Stomach (tissue), 9 donors: ENCODE measurements around the gene KRTAP9-7. TPM values are rescaled to one million over a fixed set of nuclear protein-coding genes. Genes with fewer than 3 reads are reported as not detected.
A peak's percentile ranks its signal among the peaks of the same experiment; 100 is the strongest.

ENCODE experiments used
- DNase-seq, 2 donors: peaks; one replicate each; pipeline versions ENCODE4 v3.0.0 to v3.0.0-alpha.2; 2013 to 2019
- H3K27ac ChIP-seq, 5 donors: fragments of 200-600 bp in 4 of 5; sonication (generic) in 4 of 5; one replicate each; pipeline ENCODE4 v1.5.1; 2013 to 2019; ENCODE audit warnings: mild to moderate bottlenecking in 1 of 5, moderate library complexity in 1 of 5
- H3K27me3 ChIP-seq, 3 donors: fragments of 200-600 bp; sonication (generic); one replicate each; pipeline ENCODE4 v1.5.1; 2017 to 2019; ENCODE audit warnings: mixed run types in 1 of 3
- H3K36me3 ChIP-seq, 4 donors: fragments of 200-600 bp; sonication (generic); 1 replicate in 3 of 4; 2 replicates in 1 of 4; pipeline ENCODE4 v1.5.1; 2016 to 2019
- H3K4me1 ChIP-seq, 4 donors: fragments of 200-600 bp; sonication (generic); one replicate each; pipeline ENCODE4 v1.5.1; 2016 to 2019
- H3K4me3 ChIP-seq, 4 donors: fragments of 200-600 bp; sonication (generic) in 3 of 4; one replicate each; pipeline ENCODE4 v1.5.1; 2016 to 2019; ENCODE audit warnings: mild to moderate bottlenecking in 1 of 4
- H3K9me3 ChIP-seq, 4 donors: fragments of 200-600 bp; sonication (generic); one replicate each; pipeline ENCODE4 v1.5.1; 2016 to 2019
- EP300 ChIP-seq: sonication (generic); formaldehyde crosslinking; IDR thresholded peaks from one replicate; pipeline ENCODE4 v1.6.1; 2017; ENCODE audit warnings: antibody characterized with exemption
- POLR2A ChIP-seq, 4 donors: fragments of 450-650 bp; IDR thresholded peaks; one replicate each; pipeline ENCODE4 v1.6.1; 2016; ENCODE audit warnings: antibody characterized with exemption in 4 of 4, control low read depth in 2 of 4, mild to moderate bottlenecking in 1 of 4, moderate library complexity in 1 of 4
- POLR2AphosphoS5 ChIP-seq, 3 donors: sonication (generic); formaldehyde crosslinking; IDR thresholded peaks; one replicate each; pipeline ENCODE4 v1.6.1; 2016; ENCODE audit warnings: antibody characterized with exemption in 3 of 3
- WGBS, 5 donors: extraction: QIAGEN DNeasy Blood & Tissue Kit in 3 of 5; methylation state at CpG; one replicate each; pipeline versions ENCODE4 v1.1.5 to v1.1.7; 2013 to 2018; 5-methylcytosine and 5-hydroxymethylcytosine counted together
- intact Hi-C: fragments of 100-400 bp; cut with DNase I; formaldehyde crosslinking; loops from one replicate; pipeline ENCODE4 v1.15.1; 2023; ENCODE audit warnings: low total_unique reads
- polyA plus RNA-seq, 3 donors: library from polyadenylated mRNA; stranded (reverse); fragments of 200-250 nt; gene quantifications; one replicate each; pipeline ENCODE4 v1.2.3, GENCODE V29; 2013
- total RNA-seq, 5 donors: library from RNA; depleted of rRNA; stranded (reverse); fragments of >200 nt; gene quantifications; one replicate each; pipeline versions ENCODE4 v1.1.0 to v1.2.3, GENCODE V29; 2014 to 2016
- TF ChIP-seq, protein P1 (sequence below), 7 experiments: fragments of 450-650 bp in 4 of 7; fragments of 200-600 bp in 3 of 7; sonication (generic) in 3 of 7; IDR thresholded peaks; one replicate each; pipeline ENCODE4 v1.5.1; 2016 to 2019; ENCODE audit warnings: antibody characterized with exemption in 7 of 7, control low read depth in 2 of 7, mild to moderate bottlenecking in 1 of 7
- donor health status: healthy with polysubstance abuse.
- donor health status: Bipolar disorder and iron deficiency.
- donor health status: healthy.

The KRTAP9-7 gene
- total and polyA plus RNA-seq, 8 donors: not detected

DNA sequence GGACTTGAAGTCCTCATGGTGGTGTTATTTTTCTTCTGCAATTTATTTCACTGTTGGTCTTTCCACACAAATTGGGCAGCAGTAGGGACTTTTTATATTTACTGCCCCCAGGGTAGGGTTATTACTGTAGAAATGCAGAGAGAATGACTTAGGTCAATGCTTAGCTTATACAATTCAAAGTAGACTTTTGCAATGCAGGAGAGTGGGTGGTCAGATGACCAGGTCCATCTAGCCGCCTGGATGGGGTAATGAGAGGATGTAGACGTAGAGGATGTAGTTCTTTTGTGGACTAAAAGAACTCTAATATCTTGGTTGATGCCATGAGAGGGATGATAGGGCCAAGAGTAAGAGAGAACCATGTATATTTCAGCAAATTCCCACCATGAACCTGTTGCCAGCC is 42.7 kb downstream of the KRTAP9-7 start:
- TF ChIP-seq, protein P1, sequence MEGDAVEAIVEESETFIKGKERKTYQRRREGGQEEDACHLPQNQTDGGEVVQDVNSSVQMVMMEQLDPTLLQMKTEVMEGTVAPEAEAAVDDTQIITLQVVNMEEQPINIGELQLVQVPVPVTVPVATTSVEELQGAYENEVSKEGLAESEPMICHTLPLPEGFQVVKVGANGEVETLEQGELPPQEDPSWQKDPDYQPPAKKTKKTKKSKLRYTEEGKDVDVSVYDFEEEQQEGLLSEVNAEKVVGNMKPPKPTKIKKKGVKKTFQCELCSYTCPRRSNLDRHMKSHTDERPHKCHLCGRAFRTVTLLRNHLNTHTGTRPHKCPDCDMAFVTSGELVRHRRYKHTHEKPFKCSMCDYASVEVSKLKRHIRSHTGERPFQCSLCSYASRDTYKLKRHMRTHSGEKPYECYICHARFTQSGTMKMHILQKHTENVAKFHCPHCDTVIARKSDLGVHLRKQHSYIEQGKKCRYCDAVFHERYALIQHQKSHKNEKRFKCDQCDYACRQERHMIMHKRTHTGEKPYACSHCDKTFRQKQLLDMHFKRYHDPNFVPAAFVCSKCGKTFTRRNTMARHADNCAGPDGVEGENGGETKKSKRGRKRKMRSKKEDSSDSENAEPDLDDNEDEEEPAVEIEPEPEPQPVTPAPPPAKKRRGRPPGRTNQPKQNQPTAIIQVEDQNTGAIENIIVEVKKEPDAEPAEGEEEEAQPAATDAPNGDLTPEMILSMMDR (IDR thresholded peaks at IDR 0.05): no peak
- TF ChIP-seq POLR2AphosphoS5 (IDR thresholded peaks at IDR 0.05) (no peak), POLR2A (IDR thresholded peaks at IDR 0.05) (no peak), EP300 (no peak)
- Histone ChIP-seq H3K4me3 (no peak overlapping the region), H3K27me3 (peaks cover 0 to 19% (median 3%) of the 10 kb centered on the region in 3 donors), H3K36me3 (no peaks in the 10 kb centered on the region), H3K4me1 (no peaks in the 10 kb centered on the region), H3K27ac (no peak overlapping the region), H3K9me3 (peaks cover 0 to 17% (median 0%) of the 10 kb centered on the region in 4 donors)
- 37 to 86% (median 60%) methylated on average over 2 of the region's 2 CpGs for WGBS, 5 donors
- no peak for DNase-seq
- intact Hi-C loops: no loop called here

DNA sequence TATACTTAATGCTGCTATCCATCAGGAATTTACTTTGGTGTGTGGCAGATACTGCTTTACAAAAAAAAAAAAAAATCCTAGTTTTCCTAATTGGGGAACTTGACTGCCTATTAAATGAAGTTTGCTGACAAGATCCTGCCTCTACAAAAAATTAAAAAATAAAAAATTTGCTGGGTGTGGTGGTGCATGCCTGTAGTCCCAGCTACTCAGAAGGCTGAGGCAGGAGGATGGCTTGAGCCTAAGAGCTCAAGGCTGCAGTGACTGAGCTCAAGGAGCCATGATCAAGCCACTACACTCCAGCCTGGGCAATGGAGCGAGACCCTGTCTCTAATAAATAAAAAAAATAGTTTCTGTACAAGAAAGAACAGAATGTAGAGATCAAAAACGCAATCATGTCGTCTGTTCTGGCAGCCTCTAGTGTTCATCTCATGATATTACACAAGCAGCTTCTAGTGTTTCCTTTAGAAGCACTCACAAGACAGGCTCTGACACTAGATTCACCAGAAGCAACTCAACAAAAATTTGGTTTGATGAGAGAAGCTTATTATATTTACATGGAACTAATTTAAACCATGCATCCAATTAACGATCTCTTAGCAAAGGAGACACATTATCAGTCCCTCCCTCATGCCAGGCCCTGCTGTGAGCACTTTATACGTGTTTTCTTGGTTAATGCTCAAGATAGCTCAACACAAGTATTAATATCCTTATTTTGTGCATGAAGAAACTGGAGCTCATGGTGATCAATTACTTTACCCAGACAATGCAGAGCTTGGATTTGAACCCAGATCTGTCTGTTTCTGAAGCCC is 46.8 kb downstream of the KRTAP9-7 start:
- peak in 1 of 2 donors; percentile 69 for DNase-seq

DNA sequence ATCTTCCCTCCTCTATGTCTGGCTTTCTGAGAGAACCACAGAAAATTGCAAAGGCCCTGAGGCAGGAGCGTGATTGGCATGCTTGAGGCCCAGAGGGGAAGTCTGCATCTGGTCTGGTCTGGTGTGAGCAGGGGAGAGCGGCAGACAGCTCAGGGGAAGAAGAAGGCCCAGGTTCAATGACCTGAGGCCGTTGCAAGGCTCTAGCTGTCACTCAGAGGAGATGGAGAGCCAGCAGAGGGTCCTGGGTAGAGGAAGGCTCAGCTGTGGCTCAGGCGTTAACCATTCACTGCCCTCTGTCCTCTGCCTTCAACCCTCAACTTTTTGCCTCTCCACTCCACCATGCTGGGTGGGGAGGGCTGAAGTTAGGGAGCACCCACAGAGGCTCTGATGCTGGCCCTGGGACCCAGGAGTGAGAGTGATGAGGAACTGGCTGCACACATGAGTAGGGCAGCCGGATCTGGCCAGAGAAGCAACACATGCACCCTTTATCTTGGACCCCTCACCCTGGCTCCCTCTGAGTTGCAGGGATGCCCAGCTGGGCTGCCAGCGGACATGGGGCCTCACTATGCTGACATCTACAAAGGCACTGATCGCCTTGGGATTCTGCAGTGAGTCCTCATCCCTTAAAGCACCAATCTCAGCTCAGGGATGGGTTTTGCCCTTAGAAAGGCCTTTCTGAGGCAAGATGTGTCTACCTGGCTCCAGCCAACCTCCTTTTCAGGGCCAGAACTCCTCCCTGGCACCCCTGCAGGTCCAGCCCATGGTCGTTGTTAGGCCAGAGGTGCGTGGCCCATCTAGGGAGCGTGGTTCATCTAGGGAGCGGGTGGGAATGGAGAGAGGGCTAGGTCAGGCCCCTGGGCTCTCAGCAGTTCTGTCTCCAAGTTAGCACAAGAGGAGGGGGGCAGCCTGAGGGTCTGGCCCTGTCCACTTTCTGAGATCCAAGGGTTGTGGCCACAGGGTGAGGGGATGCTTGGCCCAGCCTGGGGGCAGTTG is 47.7 kb downstream of the KRTAP9-7 start:
- H3K27me3 ChIP-seq: no peaks in the 10 kb centered on the region
- H3K4me1 ChIP-seq: no peaks in the 10 kb centered on the region
- DNase-seq: no peak
- no peaks in the 10 kb centered on the region for H3K36me3 ChIP-seq
- intact Hi-C loops: loop anchor here (10.0 kb wide), 1 partner anchor 418 kb away; no protein-coding TSS in a partner anchor
- WGBS, 5 donors: 84 to 92% (median 90%) methylated on average over 9 to 11 of the region's 11 CpGs
- H3K9me3 ChIP-seq: peaks cover 0 to 17% (median 0%) of the 10 kb centered on the region in 4 donors
- H3K4me3 ChIP-seq: no peak overlapping the region
- no peak overlapping the region for H3K27ac ChIP-seq
- TF ChIP-seq, protein P1 (IDR thresholded peaks at IDR 0.05): no peak
- TF ChIP-seq POLR2A (IDR thresholded peaks at IDR 0.05): no peak
- TF ChIP-seq EP300: no peak
- TF ChIP-seq POLR2AphosphoS5 (IDR thresholded peaks at IDR 0.05): no peak

More for the DNA sequence above, 46.8 kb downstream of the KRTAP9-7 start:
- no peaks in the 10 kb centered on the region for H3K4me1 ChIP-seq
- no peak overlapping the region for H3K27ac ChIP-seq
- intact Hi-C loops: loop anchor here (10.0 kb wide), 1 partner anchor 417 kb away; no protein-coding TSS in a partner anchor
- no peaks in the 10 kb centered on the region for H3K36me3 ChIP-seq
- H3K4me3 ChIP-seq: no peak overlapping the region
- peaks cover 0 to 17% (median 0%) of the 10 kb centered on the region in 4 donors for H3K9me3 ChIP-seq
- WGBS, 5 donors: 30 to 37% (median 32%) methylated on average over 5 of the region's 5 CpGs
- TF ChIP-seq EP300: no peak
- TF ChIP-seq POLR2AphosphoS5 (IDR thresholded peaks at IDR 0.05): no peak
- TF ChIP-seq, protein P1 (IDR thresholded peaks at IDR 0.05): peak in 5 of 7 experiments; percentile 61 to 77 (median 67)
- peaks cover 0 to 3% (median 0%) of the 10 kb centered on the region in 3 donors for H3K27me3 ChIP-seq
